SW 1271 (cell line): ENCODE results near the gene CD300H.
"Not testable (repeated sequence)": the region's sequence is repeated elsewhere in the genome, so short reads cannot be mapped to it uniquely, and the experiment has no call there.

ENCODE experiments used
- DNase-seq, 2 experiments: peaks; one replicate each; lab custom pipeline; 2025; lab: John Stamatoyannopoulos, UW

Gene CD300H

DNA sequence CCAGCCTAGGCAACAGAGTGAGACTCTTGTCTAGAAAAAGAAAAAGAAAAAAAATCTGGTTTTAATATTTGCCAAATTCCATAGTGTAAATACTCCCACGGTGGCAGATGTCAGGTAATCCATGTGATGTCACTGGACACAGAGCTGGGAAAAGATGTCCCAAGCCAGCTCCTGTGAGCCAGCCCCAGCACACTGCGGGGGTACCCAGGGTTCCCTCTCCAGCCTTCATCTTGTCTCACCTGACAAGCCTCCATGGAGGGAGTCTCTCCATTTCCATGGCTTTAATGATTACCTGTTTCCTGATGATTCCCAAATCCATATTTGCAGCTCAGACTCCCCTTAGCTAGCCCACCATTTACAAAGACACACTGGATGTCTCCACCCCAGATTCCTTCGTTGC, 40.6 kb downstream of the CD300H start:
- no peak for DNase-seq

DNA sequence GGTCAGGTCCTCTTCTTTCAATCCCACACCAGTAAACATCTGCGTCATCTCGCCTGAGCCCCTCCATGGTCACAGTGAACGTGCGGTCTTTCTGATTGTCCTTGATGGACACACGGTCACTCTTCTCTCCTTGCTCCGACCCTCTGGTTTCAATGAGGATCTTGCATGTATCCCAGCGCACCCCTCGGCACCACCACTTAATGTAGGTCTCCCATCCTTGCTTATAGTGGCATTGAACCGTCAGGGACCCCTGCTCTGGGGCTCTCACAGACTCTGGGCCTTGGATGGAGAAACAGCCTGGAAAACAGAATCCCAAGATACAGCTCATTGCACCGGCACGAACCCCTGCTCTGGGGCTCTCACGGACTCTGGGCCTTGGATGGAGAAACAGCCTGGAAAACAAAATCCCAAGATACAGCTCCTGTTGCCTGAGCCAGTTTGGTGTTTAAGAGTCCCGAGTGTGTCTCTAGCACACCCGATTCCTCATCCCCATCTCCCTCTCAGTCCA, 41.5 kb downstream of the CD300H start:
- no peak for DNase-seq

DNA sequence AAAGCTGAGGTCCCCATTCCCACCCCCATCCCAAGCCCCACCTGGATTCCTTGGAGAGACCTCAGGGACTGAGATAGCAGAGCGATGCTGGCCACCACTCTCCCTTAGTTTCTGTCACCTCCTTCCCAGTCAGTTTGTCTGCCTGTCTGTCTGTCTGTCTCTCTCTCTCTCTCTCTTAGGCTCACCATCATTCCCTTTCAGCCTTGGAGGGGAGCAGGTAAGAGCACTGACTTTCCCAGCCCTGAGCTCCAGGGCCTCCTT, 41.9 kb downstream of the CD300H start:
- no peak for DNase-seq

DNA sequence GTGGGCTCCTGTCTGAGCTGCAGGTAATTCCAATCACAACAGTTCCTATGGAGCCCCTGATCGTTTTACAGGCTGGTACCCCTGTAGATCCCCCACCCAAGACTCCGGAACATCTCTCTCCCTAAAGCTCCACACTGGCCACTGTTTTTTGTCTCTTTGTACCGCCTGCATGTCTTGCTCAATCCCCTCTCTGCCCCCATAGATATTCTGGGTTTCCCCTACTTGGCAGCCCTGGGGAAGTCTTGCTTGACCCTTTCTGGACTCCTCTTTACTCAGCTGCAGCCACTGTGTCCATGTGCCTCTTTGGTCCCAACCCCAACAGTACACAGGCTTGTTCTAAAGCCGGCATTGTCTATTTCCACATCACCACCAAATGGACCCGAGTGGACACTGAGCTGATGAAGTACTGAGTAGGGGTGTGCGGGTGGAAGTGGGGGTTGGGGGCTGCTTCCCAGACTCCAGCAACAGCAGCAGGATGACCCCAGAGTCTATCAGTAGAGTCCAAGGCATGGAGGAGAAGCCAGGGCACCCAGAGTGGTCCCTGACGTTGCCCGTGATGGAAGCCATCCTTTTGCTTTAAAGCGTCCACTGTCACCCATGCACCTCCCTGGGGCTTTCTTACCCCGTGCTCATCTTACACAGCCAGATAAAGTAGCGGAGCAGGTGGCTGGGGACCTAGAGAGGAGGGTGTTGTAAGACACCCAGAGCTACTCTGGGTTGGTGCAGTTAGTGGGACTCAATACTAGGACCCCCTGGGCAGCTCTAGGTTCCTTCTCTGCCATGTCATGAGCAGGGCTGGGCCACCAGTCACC, 42.5 kb downstream of the CD300H start:
- no peak for DNase-seq

DNA sequence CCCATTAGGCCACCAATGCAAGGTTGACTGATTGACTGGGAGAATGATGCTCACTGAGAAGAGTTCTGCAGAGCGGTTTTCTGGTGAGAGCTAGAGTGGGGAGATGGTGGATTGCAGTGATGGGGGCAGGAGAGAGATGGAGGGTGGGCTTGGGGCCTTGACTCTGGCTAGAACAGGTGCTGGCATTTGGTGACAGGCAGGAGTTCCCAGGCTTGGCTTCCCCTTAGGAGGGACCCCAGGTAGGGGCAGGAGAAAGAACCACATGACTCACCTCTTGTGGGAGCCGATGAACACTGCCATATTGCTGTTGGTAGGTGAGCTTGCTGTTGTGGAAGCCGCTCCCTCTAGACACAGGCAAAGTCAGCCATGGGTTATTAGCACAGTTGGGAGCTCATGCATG, 44.0 kb downstream of the CD300H start:
- DNase-seq = no peak

DNA sequence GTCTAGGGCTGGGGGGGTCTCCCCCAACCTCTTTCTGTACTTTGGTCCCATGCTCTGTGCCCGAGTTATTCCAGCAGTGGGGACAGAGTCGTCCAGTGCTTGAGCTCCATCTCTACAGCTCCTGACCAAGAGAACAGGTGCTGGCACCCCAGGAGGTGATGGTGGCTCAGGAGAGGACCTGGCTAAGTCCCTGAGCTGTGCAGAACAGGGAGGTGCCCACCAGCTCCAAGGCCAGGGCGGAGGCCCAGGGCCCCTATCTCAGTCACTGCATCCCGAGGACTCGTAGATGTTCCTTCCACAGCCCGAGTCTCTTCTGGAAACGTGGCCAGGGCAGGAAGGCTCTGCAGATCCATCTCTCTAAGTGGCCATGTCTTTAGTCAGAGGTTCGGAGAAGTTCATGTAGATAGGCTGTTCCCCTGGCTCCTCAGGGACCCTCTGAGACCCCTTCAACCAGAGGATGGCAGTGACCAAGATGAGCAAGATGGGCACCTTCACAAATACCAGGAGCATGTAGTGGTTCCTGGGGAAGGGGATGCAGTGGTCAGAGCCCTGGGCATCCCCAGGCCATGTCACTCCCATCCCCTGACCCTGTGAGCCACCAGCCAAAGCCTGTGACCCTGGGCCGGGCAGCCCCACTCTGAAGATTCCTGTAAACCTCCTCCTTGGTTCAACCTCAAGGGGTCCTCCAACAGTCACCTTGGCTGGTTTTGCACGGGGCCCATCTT, 44.8 kb downstream of the CD300H start:
- no peak for DNase-seq

DNA sequence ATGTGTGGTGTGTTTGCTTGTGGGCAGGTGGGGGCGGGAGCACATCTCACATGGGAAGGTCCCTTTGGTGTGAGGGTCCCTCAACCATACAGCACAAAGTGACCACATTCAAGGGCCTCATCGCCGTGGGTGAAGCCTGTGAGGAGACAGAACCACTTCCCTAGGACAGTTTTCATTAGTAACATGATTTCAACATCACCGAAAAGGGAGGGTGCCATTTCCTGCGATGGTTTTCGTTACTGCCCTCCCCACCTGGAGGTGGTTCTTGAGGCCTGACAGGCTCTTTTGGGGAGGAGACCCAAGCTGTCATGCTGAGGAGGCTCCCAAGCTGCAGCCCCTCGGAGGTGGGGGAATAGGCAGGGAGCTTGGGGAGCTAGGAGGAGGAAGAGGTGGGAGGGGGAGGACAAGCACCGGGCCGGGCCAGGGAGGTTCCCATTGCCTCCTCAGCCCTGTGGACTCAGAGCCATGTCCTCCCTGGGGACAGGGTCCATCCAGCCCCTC, 45.6 kb downstream of the CD300H start:
- no peak for DNase-seq

DNA sequence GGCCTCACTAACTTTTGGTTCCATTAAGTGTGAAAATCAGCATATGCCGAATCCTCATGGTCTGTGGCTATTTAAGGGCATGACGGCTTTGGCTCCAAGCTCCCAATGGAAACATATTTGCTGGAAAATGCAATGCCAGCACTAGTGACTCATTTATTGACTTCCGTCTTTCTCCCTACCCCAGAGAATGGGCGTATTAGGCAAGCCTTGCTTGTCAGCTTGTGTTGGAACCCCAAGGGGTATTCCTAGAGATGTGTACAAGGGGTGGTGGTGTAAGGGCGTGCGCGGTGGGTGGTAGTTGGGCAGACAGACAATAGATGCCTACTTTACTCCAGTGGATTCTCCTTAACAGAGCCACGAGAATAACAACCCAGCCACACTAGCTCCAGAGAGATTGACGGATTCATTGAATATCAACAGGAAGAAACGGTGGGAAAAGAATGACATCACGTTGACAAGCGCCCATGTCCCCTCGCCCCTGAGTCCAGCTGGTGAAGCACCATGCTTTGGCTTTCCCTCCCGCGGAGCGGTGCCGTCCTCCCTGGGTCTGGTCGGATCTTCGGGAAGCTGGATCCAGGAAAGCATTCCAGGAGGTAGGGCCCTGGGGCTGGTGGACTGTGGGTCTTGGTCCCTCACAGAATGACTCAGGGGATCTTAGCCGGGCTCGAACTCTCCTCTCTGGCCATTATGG, 46.4 kb downstream of the CD300H start:
- DNase-seq = no peak

DNA sequence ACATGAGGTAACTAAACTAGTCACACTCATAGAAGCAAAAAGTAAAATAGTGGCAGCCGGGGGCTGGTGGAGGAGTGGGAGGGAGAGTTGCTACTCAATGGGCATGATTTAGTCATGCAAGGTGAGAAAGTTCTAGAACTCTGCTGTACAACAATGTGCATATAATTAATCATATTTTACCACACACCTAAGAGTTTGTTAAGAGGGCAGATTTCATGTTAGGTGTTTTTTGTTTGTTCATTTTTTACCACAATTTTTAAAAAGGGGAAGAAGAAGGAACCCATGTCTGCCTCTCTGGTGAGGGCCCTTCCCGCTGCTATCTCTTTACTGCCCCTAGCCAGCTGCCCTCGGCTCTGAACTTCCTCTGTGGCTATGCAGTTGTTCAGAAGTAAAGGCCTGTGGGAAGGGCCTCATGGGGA, 47.3 kb downstream of the CD300H start:
- DNase-seq = no peak

DNA sequence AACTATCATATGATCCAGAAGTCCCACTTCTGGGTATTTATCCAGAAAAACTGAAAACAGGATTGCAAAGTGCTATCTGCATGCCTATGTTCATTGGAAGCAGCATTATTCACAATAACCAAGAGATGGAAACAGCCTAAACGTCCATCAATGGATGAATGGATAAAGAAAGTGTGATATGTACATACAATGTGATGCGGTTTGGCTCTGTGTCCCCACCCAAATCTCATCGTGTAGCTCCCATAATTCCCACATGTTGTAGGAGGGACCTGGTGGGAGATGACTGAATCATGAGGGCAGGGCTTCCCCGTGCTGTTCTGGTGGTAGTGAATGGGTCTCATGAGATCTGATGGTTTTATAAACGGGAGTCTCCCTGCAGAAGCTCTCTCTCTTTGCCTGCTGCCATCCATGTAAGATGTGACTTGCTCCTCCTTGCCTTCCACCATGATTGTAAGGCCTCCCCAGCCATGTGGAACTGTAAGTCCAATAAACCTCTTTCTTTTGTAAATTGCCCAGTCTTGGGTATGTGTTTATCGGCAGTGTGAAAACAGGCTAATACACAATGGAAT, 48.8 kb downstream of the CD300H start:
- DNase-seq = not testable (repeated sequence)

DNA sequence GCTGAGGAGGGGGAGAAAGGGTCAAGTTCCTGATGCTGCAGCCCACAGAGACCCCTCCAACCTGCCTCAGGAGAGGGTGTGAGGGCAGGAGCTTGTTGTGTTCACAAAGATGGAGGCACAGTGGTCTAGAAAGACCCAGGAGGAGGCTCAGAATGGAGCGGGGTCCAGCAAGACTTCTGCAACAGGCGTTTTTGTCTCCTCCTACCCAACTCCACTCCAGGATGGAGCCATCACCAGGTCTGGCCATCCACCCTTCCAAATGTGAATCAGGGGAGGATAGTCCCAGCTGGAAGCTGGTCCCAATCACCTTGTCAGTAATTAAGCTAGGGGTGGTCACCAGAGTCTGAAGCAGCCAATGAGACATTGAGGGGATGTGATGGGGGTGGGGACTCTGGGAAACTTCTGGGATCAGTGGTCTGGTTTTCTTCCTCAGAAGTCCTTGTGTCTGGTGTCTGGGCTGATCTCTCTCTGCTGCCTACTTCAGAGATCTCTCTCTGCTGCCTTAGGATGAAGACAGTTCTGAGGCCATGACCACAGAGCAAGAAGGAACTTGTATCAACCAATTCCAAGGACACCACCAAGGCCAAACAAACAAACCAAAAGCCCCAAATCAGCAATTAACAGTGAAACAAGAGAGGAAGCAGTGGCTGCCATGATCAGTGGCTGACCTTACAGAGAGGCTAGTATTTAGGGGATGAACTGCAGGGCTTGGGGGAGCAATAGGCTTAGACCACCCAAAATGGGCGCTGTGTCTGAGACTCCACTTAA, 50.6 kb downstream of the CD300H start:
- DNase-seq = no peak

DNA sequence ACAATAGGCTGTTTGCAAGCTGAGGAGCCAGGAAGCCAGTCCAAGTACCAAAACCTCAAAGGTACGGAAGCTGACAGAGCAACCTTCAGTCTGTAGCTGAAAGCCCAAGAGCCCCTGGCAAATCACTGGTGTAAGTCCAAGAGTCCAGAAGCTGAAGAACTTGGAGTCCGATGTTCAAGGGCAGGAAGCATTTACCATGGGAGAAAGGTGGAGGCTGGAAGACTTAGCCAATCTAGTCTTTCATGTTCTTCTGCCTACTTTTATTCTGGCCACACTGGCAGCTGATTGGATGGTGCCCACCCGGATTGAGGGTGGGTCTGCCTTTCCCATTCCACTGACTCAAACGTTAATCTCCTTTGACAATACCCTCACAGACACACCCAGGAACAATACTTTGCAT, 51.4 kb downstream of the CD300H start:
- no peak for DNase-seq

DNA sequence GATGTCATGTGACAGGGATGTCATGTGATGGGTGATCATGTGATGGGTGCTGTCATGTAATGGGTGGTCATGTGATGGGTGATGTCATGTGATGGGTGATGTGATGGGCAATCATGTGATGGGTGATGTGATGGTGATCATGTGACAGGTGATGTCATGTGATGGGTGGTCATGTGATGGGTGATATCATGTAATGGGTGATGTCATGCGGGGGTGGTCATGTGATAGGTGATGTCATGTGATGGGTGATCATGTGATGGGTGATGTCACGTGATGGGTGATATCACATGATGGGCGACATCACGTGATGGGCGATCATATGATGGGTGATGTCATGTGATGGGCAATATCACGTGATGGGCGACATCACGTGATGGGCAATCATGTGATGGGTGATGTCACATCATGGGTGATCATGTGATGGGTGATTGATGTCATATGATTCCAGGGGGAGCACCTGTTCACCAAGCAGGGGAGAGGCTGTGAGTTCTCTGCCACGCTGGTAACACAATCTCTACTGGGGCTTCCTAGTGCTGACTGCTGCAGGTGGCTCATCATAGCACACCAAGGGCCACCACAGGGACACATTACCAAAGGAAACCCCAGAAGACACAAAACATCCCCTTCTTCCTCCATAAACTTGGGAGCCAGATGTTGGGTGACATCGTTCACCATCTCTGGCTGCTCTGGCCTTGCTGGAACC, 52.5 kb downstream of the CD300H start:
- DNase-seq = no peak

DNA sequence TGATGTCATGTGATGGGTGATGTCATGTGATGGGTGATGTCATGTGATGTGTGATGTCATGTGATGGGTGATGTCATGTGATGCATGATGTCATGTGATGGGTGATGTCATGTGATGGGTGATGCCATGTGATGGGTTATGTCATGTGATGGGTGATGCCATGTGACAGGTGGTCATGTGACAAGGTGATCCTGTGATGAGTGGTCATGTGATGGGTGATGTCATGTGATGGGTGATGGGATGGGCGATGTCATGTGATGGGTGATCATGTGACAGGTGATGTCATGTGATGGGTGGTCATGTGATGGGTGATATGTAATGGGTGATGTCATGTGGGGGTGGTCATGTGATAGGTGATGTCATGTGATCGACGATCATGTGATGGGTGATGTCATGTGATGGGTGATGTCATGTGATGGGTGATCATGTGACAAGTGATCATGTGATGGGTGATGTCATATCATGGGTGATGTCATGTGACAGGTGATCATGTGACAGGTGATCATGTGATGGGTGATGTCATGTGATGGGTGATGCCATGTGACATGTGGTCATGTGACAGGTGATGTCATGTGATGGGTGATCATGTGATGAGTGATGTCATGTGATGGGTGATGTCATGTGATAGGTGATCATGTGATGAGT, 53.2 kb downstream of the CD300H start:
- peak in 1 of 2 experiments; percentile 7 for DNase-seq

DNA sequence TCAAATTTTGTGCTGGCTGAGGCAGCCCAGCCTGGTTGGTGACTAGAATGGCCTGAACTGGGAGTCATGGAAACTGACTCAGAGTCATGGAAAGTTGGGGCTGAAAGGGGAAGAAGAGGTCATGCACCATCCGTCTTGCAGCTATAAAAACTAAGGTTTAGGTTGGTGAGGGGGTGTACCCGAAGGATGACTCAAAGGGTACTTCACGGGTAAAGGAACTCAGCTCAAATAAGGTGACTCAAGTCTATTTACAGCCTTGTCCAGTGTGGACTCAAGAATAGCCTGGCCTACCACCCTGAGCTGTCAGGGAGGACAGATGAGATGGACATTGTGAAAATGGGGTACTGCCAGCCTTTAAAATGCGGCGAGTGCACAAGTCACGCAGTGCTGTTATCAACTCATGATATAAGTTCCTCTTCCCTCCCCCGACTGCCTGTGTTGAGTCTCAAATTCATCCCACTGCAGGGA, 54.7 kb downstream of the CD300H start:
- no peak for DNase-seq

DNA sequence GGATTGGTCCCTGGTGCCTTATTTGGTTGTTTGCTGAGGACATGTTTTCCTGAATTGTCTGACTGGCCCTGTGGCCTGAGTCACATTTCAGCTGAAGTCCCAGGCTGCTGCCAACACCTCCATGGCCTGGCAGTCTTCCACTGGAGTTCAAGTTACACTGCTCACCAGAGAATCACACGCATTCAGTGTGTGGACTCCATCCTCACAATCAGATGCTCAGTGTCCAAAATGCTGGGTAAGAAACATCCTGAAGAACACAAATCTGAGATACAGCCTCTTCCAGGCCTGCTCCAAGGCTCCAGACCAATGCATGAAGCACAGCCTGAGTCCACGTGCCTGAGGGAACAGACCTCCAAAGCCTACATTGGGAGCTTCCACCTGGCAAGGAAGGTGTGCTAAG, 55.3 kb downstream of the CD300H start:
- DNase-seq = no peak
